Measurements from ENCODE around the gene BRSK2. TPM values are rescaled to one million over a fixed set of nuclear protein-coding genes. Genes with fewer than 3 reads are reported as not detected.

The BRSK2 gene
- polyA plus RNA-seq, 1 of the 3 experiments (the other 2 are of a cell fraction): 0.64 TPM

- H3K4me2 ChIP-seq: no peak overlapping the region
- H3K79me2 ChIP-seq (ENCODE audit: insufficient read depth): no peaks in the 10 kb centered on the region
- no peaks in the 10 kb centered on the region for H3K27me3 ChIP-seq (ENCODE audit: insufficient read depth)
- no peak overlapping the region for H3K4me3 ChIP-seq (ENCODE audit: low read depth in 2 of 2, low read length in 1 of 2)
- no peak for DNase-seq
- H3K9me3 ChIP-seq: peaks cover 5% of the 10 kb centered on the region; the same call in 1 of the 2 replicates
- no peak overlapping the region for H2AFZ ChIP-seq (ENCODE audit: low read depth)
- peaks cover 0 to 19% of the 10 kb centered on the region in 2 experiments; a peak in 1 of 4 replicates for H3K4me1 ChIP-seq (ENCODE audit: control insufficient read depth in 1 of 2, insufficient read depth in 2 of 2, low read depth in 1 of 2, low read length in 1 of 2)
- no peaks in the 10 kb centered on the region for H3F3A ChIP-seq (replicated peaks; ENCODE audit: insufficient read depth)
- WGBS (ENCODE audit: low lambda C conversion rate): 86% methylated on average over 10 of the region's 36 CpGs
- H3K27ac ChIP-seq (ENCODE audit: low read depth in 2 of 2, low read length in 1 of 2): no peak overlapping the region
- H3K36me3 ChIP-seq (replicated peaks in 1 of 2; ENCODE audit: control insufficient read depth in 1 of 2, insufficient read depth in 2 of 2, low read length in 1 of 2): no peaks in the 10 kb centered on the region
- ChIA-PET CTCF (interaction anchor here (0.8 kb wide), 1 partner anchor 103 kb away, joined by 3 read pairs; no protein-coding TSS in a partner anchor), POLR2A (no interaction called here)
- no peaks in the 10 kb centered on the region for H3K9me2 ChIP-seq
- no peak overlapping the region for H3K9ac ChIP-seq
- no peaks in the 10 kb centered on the region for H4K20me1 ChIP-seq (ENCODE audit: insufficient read depth)
- TF ChIP-seq MAX (IDR thresholded peaks at IDR 0.05; ENCODE audit: low read depth) (no peak), NFIC (IDR thresholded peaks at IDR 0.05; ENCODE audit: borderline replicate concordance) (no peak), USF2 (IDR thresholded peaks at IDR 0.05; ENCODE audit: borderline replicate concordance, low read depth, low read length) (no peak)
Observed at GRCh38 chr11:1412377-1413095, 22.8 kb downstream of the BRSK2 start.

GRCh38 chr11:1414650-1415049 is 24.9 kb downstream of the BRSK2 start:
- peaks cover 5% of the 10 kb centered on the region for H3K9me3 ChIP-seq
- no peaks in the 10 kb centered on the region for H3K9me2 ChIP-seq
- H3K27me3 ChIP-seq (ENCODE audit: insufficient read depth): no peaks in the 10 kb centered on the region
- H3K9ac ChIP-seq: no peak overlapping the region
- POLR2A ChIA-PET: no interaction called here
- no peak overlapping the region for H3K4me3 ChIP-seq (ENCODE audit: low read depth in 2 of 2, low read length in 1 of 2)
- H3K4me1 ChIP-seq (ENCODE audit: control insufficient read depth in 1 of 2, insufficient read depth in 2 of 2, low read depth in 1 of 2, low read length in 1 of 2): peaks cover 0 to 19% of the 10 kb centered on the region in 2 experiments; a peak in 1 of 4 replicates
- WGBS (ENCODE audit: low lambda C conversion rate): 77% methylated on average over 21 of the region's 22 CpGs
- H3K36me3 ChIP-seq (replicated peaks in 1 of 2; ENCODE audit: control insufficient read depth in 1 of 2, insufficient read depth in 2 of 2, low read length in 1 of 2): no peaks in the 10 kb centered on the region
- no peak for DNase-seq
- CTCF ChIA-PET: interaction anchor here (1.5 kb wide), 1 partner anchor 43 kb away, joined by 3 read pairs; no protein-coding TSS in a partner anchor
- no peaks in the 10 kb centered on the region for H4K20me1 ChIP-seq (ENCODE audit: insufficient read depth)
- H3K4me2 ChIP-seq: no peak overlapping the region
- no peaks in the 10 kb centered on the region for H3F3A ChIP-seq (replicated peaks; ENCODE audit: insufficient read depth)
- H3K27ac ChIP-seq (ENCODE audit: low read depth in 2 of 2, low read length in 1 of 2): no peak overlapping the region
- no peaks in the 10 kb centered on the region for H3K79me2 ChIP-seq (ENCODE audit: insufficient read depth)
- no peak overlapping the region for H2AFZ ChIP-seq (ENCODE audit: low read depth)
- TF ChIP-seq POLR2AphosphoS5 (IDR thresholded peaks at IDR 0.05; ENCODE audit: low read depth, low read length) (no peak), TAF1 (IDR thresholded peaks at IDR 0.05; ENCODE audit: borderline replicate concordance, low read depth, low read length) (no peak), REST (IDR thresholded peaks at IDR 0.05; ENCODE audit: low read depth, low read length) (no peak), USF2 (IDR thresholded peaks at IDR 0.05; ENCODE audit: borderline replicate concordance, low read depth, low read length) (no peak), MXI1 (IDR thresholded peaks at IDR 0.05; ENCODE audit: low read depth, low read length) (no peak), FOXM1 (IDR thresholded peaks at IDR 0.05; ENCODE audit: low read depth) (no peak), MEF2A (IDR thresholded peaks at IDR 0.05; ENCODE audit: borderline replicate concordance, low read depth) (no peak), CTCF (IDR thresholded peaks at IDR 0.05) (no peak), TCF12 (IDR thresholded peaks at IDR 0.05) (no peak), RAD21 (IDR thresholded peaks at IDR 0.05; ENCODE audit: low read length) (no peak), TEAD4 (IDR thresholded peaks at IDR 0.05; ENCODE audit: borderline replicate concordance, insufficient read depth) (no peak), SIN3A (IDR thresholded peaks at IDR 0.05; ENCODE audit: borderline replicate concordance, low read depth, low read length) (no peak), RXRA (IDR thresholded peaks at IDR 0.05; ENCODE audit: borderline replicate concordance, low read depth) (no peak)
- TF ChIP-seq, protein P1, sequence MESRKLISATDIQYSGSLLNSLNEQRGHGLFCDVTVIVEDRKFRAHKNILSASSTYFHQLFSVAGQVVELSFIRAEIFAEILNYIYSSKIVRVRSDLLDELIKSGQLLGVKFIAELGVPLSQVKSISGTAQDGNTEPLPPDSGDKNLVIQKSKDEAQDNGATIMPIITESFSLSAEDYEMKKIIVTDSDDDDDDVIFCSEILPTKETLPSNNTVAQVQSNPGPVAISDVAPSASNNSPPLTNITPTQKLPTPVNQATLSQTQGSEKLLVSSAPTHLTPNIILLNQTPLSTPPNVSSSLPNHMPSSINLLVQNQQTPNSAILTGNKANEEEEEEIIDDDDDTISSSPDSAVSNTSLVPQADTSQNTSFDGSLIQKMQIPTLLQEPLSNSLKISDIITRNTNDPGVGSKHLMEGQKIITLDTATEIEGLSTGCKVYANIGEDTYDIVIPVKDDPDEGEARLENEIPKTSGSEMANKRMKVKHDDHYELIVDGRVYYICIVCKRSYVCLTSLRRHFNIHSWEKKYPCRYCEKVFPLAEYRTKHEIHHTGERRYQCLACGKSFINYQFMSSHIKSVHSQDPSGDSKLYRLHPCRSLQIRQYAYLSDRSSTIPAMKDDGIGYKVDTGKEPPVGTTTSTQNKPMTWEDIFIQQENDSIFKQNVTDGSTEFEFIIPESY (IDR thresholded peaks at IDR 0.05; ENCODE audit: borderline replicate concordance, low read depth): no peak
